BLaER1 treated with 17β-estradiol and CSF1 and Interleukin-3, amounts not matched to agents 10 nM and 100 nM (cell line): ENCODE data around the gene MAPK12.
A peak's percentile ranks its signal among the peaks of the same experiment; 100 is the strongest.

Experiments
- H3K27ac ChIP-seq, 11 experiments: shearing (Covaris generic); formaldehyde crosslinking; 2 replicates each; pipeline ENCODE4 v1.8.1; 2022
- H3K27me3 ChIP-seq, 11 experiments: shearing (Covaris generic); formaldehyde crosslinking; 2 replicates each; pipeline ENCODE4 v1.8.1; 2022
- H3K36me3 ChIP-seq, 11 experiments: shearing (Covaris generic); formaldehyde crosslinking; 2 replicates each; pipeline ENCODE4 v1.8.1; 2022
- H3K4me1 ChIP-seq, 10 experiments: shearing (Covaris generic); formaldehyde crosslinking; 2 replicates each; pipeline ENCODE4 v1.8.1; 2022
- H3K4me2 ChIP-seq, 11 experiments: shearing (Covaris generic); formaldehyde crosslinking; 2 replicates each; pipeline ENCODE4 v1.8.1; 2022
- H3K4me3 ChIP-seq, 10 experiments: shearing (Covaris generic); formaldehyde crosslinking; 2 replicates each; pipeline ENCODE4 v1.8.1; 2022
- H3K9ac ChIP-seq, 11 experiments: shearing (Covaris generic); formaldehyde crosslinking; 2 replicates each; pipeline ENCODE4 v1.8.1; 2022
- H3K9me3 ChIP-seq, 11 experiments: shearing (Covaris generic); formaldehyde crosslinking; replicated peaks in 1 of 11; 2 replicates each; pipeline ENCODE4 v1.8.1; 2022
- H4K20me1 ChIP-seq, 11 experiments: shearing (Covaris generic); formaldehyde crosslinking; 2 replicates each; pipeline ENCODE4 v1.8.1; 2022
- Cebpa-rat ChIP-seq, 11 experiments: shearing (Covaris generic); IDR thresholded peaks; 2 replicates each; pipeline ENCODE4 v1.8.1; 2022

The MAPK12 gene

GRCh38 chr22:50302041-50302541, 40.6 kb upstream of the MAPK12 start:
- Histone ChIP-seq H3K27me3 (no peaks in the 10 kb centered on the region), H3K27ac (peak overlapping the region; percentile 46 to 98 (median 93); a peak in 20 of 22 replicates), H3K9ac (peak overlapping the region; percentile 62 to 98 (median 78)), H3K9me3 (no peaks in the 10 kb centered on the region), H3K4me1 (peaks cover 79 to 91% (median 89%) of the 10 kb centered on the region in 10 experiments), H3K4me3 (peak overlapping the region; percentile 26 to 100 (median 58); a peak in 19 of 20 replicates), H3K4me2 (peak overlapping the region; percentile 96 to 100 (median 99)), H3K36me3 (peaks cover 0 to 17% (median 0%) of the 10 kb centered on the region in 11 experiments; a peak in 2 of 22 replicates), H4K20me1 (peaks cover 72 to 91% (median 87%) of the 10 kb centered on the region in 11 experiments)
- TF ChIP-seq Cebpa-rat (IDR thresholded peaks at IDR 0.05) = no peak

GRCh38 chr22:50301581-50301991, 40.1 kb upstream of the MAPK12 start:
- peak overlapping the region; percentile 26 to 100 (median 58) for H3K4me3 ChIP-seq
- H4K20me1 ChIP-seq = peaks cover 77 to 96% (median 92%) of the 10 kb centered on the region in 11 experiments
- no peaks in the 10 kb centered on the region for H3K9me3 ChIP-seq
- no peak for TF ChIP-seq Cebpa-rat (IDR thresholded peaks at IDR 0.05)
- H3K9ac ChIP-seq = peak overlapping the region; percentile 62 to 98 (median 78)
- H3K27me3 ChIP-seq = no peaks in the 10 kb centered on the region
- peak overlapping the region; percentile 46 to 98 (median 93); a peak in 20 of 22 replicates for H3K27ac ChIP-seq
- H3K36me3 ChIP-seq = peaks cover 0 to 17% (median 0%) of the 10 kb centered on the region in 11 experiments; a peak in 2 of 22 replicates
- peaks cover 84 to 96% (median 94%) of the 10 kb centered on the region in 10 experiments for H3K4me1 ChIP-seq
- H3K4me2 ChIP-seq = peak overlapping the region; percentile 96 to 100 (median 99)

- peak overlapping the region in 8 of 11 experiments; percentile 24 to 98 (median 95); a peak in 8 of 22 replicates for H3K27ac ChIP-seq
- peaks cover 86 to 99% (median 96%) of the 10 kb centered on the region in 11 experiments for H4K20me1 ChIP-seq
- H3K27me3 ChIP-seq = no peaks in the 10 kb centered on the region
- peak overlapping the region; percentile 96 to 100 (median 99) for H3K4me2 ChIP-seq
- no peak for TF ChIP-seq Cebpa-rat (IDR thresholded peaks at IDR 0.05)
- H3K9ac ChIP-seq = peak overlapping the region; percentile 62 to 98 (median 78); a peak in 19 of 22 replicates
- H3K36me3 ChIP-seq = peaks cover 0 to 17% (median 0%) of the 10 kb centered on the region in 11 experiments; a peak in 2 of 22 replicates
- no peaks in the 10 kb centered on the region for H3K9me3 ChIP-seq
- H3K4me1 ChIP-seq = peaks cover 92 to 99% (median 97%) of the 10 kb centered on the region in 10 experiments
- peak overlapping the region in 9 of 10 experiments; percentile 46 to 100 (median 58); a peak in 15 of 20 replicates for H3K4me3 ChIP-seq
Observed at GRCh38 chr22:50300620-50301257, 39.3 kb upstream of the MAPK12 start.

GRCh38 chr22:50299785-50300619, 38.5 kb upstream of the MAPK12 start:
- H3K4me3 ChIP-seq = peak overlapping the region; percentile 46 to 100 (median 56)
- no peaks in the 10 kb centered on the region for H3K9me3 ChIP-seq
- no peak for TF ChIP-seq Cebpa-rat (IDR thresholded peaks at IDR 0.05)
- H3K4me1 ChIP-seq = peaks cover 93 to 99% (median 97%) of the 10 kb centered on the region in 10 experiments
- peak overlapping the region in 10 of 11 experiments; percentile 42 to 98 (median 48); a peak in 18 of 22 replicates for H3K27ac ChIP-seq
- peak overlapping the region; percentile 48 to 98 (median 78) for H3K9ac ChIP-seq
- peak overlapping the region; percentile 96 to 100 (median 99) for H3K4me2 ChIP-seq
- H4K20me1 ChIP-seq = peaks cover 93 to 99% (median 97%) of the 10 kb centered on the region in 11 experiments
- no peaks in the 10 kb centered on the region for H3K27me3 ChIP-seq
- H3K36me3 ChIP-seq = peaks cover 0 to 24% (median 0%) of the 10 kb centered on the region in 11 experiments; a peak in 3 of 22 replicates

GRCh38 chr22:50298937-50299784, 37.7 kb upstream of the MAPK12 start:
- Histone ChIP-seq H3K27ac (peak overlapping the region in 10 of 11 experiments; percentile 42 to 98 (median 48); a peak in 18 of 22 replicates), H3K4me3 (peak overlapping the region; percentile 46 to 100 (median 56)), H4K20me1 (peaks cover 98 to 100% (median 99%) of the 10 kb centered on the region in 11 experiments), H3K4me1 (peaks cover 96 to 100% (median 98%) of the 10 kb centered on the region in 10 experiments), H3K9me3 (no peaks in the 10 kb centered on the region), H3K27me3 (no peaks in the 10 kb centered on the region), H3K36me3 (peaks cover 0 to 25% (median 0%) of the 10 kb centered on the region in 11 experiments; a peak in 5 of 22 replicates), H3K9ac (peak overlapping the region; percentile 48 to 98 (median 78); a peak in 21 of 22 replicates), H3K4me2 (peak overlapping the region; percentile 96 to 100 (median 99))
- TF ChIP-seq Cebpa-rat (IDR thresholded peaks at IDR 0.05) = no peak

- Histone ChIP-seq H3K27me3 (no peaks in the 10 kb centered on the region), H3K4me2 (peak overlapping the region; percentile 96 to 100 (median 99)), H3K4me1 (peaks cover 96 to 100% (median 98%) of the 10 kb centered on the region in 10 experiments)
Observed at GRCh38 chr22:50298266-50298637, 36.8 kb upstream of the MAPK12 start.

GRCh38 chr22:50297510-50298265, 36.2 kb upstream of the MAPK12 start:
- H3K36me3 ChIP-seq = peaks cover 0 to 25% (median 0%) of the 10 kb centered on the region in 11 experiments; a peak in 5 of 22 replicates
- H3K4me3 ChIP-seq = no peak overlapping the region; a peak in 1 of 20 replicates
- no peak for TF ChIP-seq Cebpa-rat (IDR thresholded peaks at IDR 0.05)
- H3K9me3 ChIP-seq = no peaks in the 10 kb centered on the region
- peak overlapping the region in 7 of 11 experiments; percentile 18 to 57 (median 34); a peak in 9 of 22 replicates for H3K9ac ChIP-seq
- peaks cover 98 to 100% (median 99%) of the 10 kb centered on the region in 11 experiments for H4K20me1 ChIP-seq
- H3K4me1 ChIP-seq = peaks cover 96 to 100% (median 98%) of the 10 kb centered on the region in 10 experiments
- peak overlapping the region; percentile 96 to 100 (median 99) for H3K4me2 ChIP-seq
- H3K27me3 ChIP-seq = no peaks in the 10 kb centered on the region
- no peak overlapping the region; a peak in 1 of 22 replicates for H3K27ac ChIP-seq

More at GRCh38 chr22:50298266-50298637, 36.8 kb upstream of the MAPK12 start:
- Histone ChIP-seq H4K20me1 (peaks cover 98 to 100% (median 99%) of the 10 kb centered on the region in 11 experiments), H3K9ac (peak overlapping the region in 6 of 11 experiments; percentile 18 to 57 (median 42); a peak in 6 of 22 replicates), H3K27ac (no peak overlapping the region), H3K4me3 (no peak overlapping the region), H3K36me3 (peaks cover 0 to 25% (median 0%) of the 10 kb centered on the region in 11 experiments; a peak in 5 of 22 replicates), H3K9me3 (no peaks in the 10 kb centered on the region)
- TF ChIP-seq Cebpa-rat (IDR thresholded peaks at IDR 0.05) = no peak
